Liver (tissue), 9 donors: ENCODE measurements around the gene SFT2D1. TPM values are rescaled to one million over a fixed set of nuclear protein-coding genes. Genes with fewer than 3 reads are reported as not detected.

Experiments used
- DNase-seq: peaks from one replicate; pipeline ENCODE4 v3.0.0-alpha.2; 2017; ENCODE audit warnings: low spot score
- H3K27ac ChIP-seq, 2 donors: one replicate each; pipeline ENCODE4 v1.7.0; 2013; ENCODE audit warnings: inconsistent platforms in 2 of 2, low read length in 2 of 2, control low read depth in 1 of 2, low read depth in 1 of 2, mild to moderate bottlenecking in 1 of 2
- H3K27me3 ChIP-seq, 4 donors: one replicate each; pipeline versions ENCODE4 v1.6.1 to v1.7.0; 2013; ENCODE audit warnings: low read length in 3 of 4, inconsistent platforms in 1 of 4, mild to moderate bottlenecking in 1 of 4, moderate library complexity in 1 of 4; ENCODE audit not compliant: control insufficient read depth in 4 of 4, insufficient read depth in 4 of 4
- H3K36me3 ChIP-seq, 4 donors: one replicate each; pipeline versions ENCODE4 v1.6.1 to v1.7.0; 2013; ENCODE audit warnings: low read length in 3 of 4, mild to moderate bottlenecking in 3 of 4, low read depth in 1 of 4, moderate library complexity in 1 of 4; ENCODE audit not compliant: control insufficient read depth in 4 of 4, insufficient read depth in 3 of 4
- H3K4me1 ChIP-seq, 4 donors: one replicate each; pipeline versions ENCODE4 v1.6.1 to v1.7.0; 2013; ENCODE audit warnings: low read length in 3 of 4, mild to moderate bottlenecking in 3 of 4, moderate library complexity in 1 of 4; ENCODE audit not compliant: control insufficient read depth in 4 of 4, insufficient read depth in 4 of 4
- H3K4me3 ChIP-seq, 3 donors: one replicate each; pipeline versions ENCODE4 v1.6.1 to v1.7.0; 2013; ENCODE audit warnings: low read length in 3 of 3, control low read depth in 1 of 3, low read depth in 1 of 3, mild to moderate bottlenecking in 1 of 3
- H3K9ac ChIP-seq, 2 donors: one replicate each; pipeline ENCODE4 v1.7.0; 2013; ENCODE audit warnings: low read length in 2 of 2, mild to moderate bottlenecking in 2 of 2, moderate library complexity in 2 of 2, control low read depth in 1 of 2, low read depth in 1 of 2
- H3K9me3 ChIP-seq, 4 donors: one replicate each; pipeline versions ENCODE4 v1.6.1 to v1.7.0; 2013; ENCODE audit warnings: low read length in 3 of 4; ENCODE audit not compliant: control insufficient read depth in 4 of 4
- CTCF ChIP-seq: fragments of 150-350 bp; IDR thresholded peaks from 2 replicates; pipeline ENCODE4 v1.5.1; 2017; ENCODE audit warnings: improper control_type of control experiment, low read depth, low read length; ENCODE audit not compliant: missing input control
- EGR1 ChIP-seq, 2 donors: IDR thresholded peaks; 2 replicates each; pipeline ENCODE4 v1.6.1; 2016 to 2018; ENCODE audit warnings: antibody characterized with exemption in 2 of 2, low read depth in 2 of 2
- FOXA2 ChIP-seq: IDR thresholded peaks from 2 replicates; pipeline ENCODE4 v1.6.1; 2016; ENCODE audit warnings: antibody characterized with exemption
- HNF4G ChIP-seq: IDR thresholded peaks from 2 replicates; pipeline ENCODE4 v1.6.1; 2016; ENCODE audit warnings: antibody characterized with exemption
- NR2F2 ChIP-seq: IDR thresholded peaks from 2 replicates; pipeline ENCODE4 v1.6.1; 2016; ENCODE audit warnings: antibody characterized with exemption
- RAD21 ChIP-seq, 2 donors: IDR thresholded peaks; 2 replicates each; pipeline ENCODE4 v1.6.1; 2016; ENCODE audit warnings: antibody characterized with exemption in 2 of 2, mild to moderate bottlenecking in 2 of 2
- REST ChIP-seq: IDR thresholded peaks from 2 replicates; pipeline ENCODE4 v1.6.1; 2016; ENCODE audit warnings: antibody characterized with exemption, mild to moderate bottlenecking
- RXRA ChIP-seq, 2 donors: IDR thresholded peaks; 2 replicates each; pipeline ENCODE4 v1.6.1; 2017 to 2018; ENCODE audit warnings: antibody characterized with exemption in 2 of 2, mild to moderate bottlenecking in 1 of 2
- SP1 ChIP-seq: IDR thresholded peaks from 2 replicates; pipeline ENCODE4 v1.6.1; 2018; ENCODE audit warnings: antibody characterized with exemption, mild to moderate bottlenecking
- TAF1 ChIP-seq: conservative IDR thresholded peaks from 2 replicates; pipeline ENCODE4 v1.6.1; 2016; ENCODE audit warnings: antibody characterized with exemption, mild to moderate bottlenecking
- YY1 ChIP-seq: IDR thresholded peaks from 2 replicates; pipeline ENCODE4 v1.6.1; 2016; ENCODE audit warnings: antibody characterized with exemption, mild to moderate bottlenecking
- WGBS: extraction: QIAGEN DNeasy Blood & Tissue Kit; methylation state at CpG from one replicate; pipeline ENCODE4 v1.1.7; 2013; 5-methylcytosine and 5-hydroxymethylcytosine counted together
- polyA plus RNA-seq, 2 donors: library from polyadenylated mRNA; stranded (reverse) in 1 of 2; unstranded in 1 of 2; fragments of 200-250 nt in 1 of 2; fragments of >200 nt in 1 of 2; fragmentation: Nextera tagmentation in 1 of 2; extraction: Ambion mirVana in 1 of 2; gene quantifications; one replicate each; pipeline versions ENCODE4 v1.2.1 to v1.2.3, GENCODE V29; 2013 to 2015
- total RNA-seq, 2 donors: library from RNA; depleted of rRNA; stranded (reverse); fragments of >200 nt; gene quantifications; one replicate each; pipeline ENCODE4 v1.2.3, GENCODE V29; 2014
- donor health status: healthy.
- donor health status: healthy.
- donor health status: healthy.
- donor health status: healthy.
- donor health status: healthy.

SFT2D1 gene
- total and polyA plus RNA-seq, 4 donors, result 9.5 to 16.6 (median 15.2) TPM

DNA sequence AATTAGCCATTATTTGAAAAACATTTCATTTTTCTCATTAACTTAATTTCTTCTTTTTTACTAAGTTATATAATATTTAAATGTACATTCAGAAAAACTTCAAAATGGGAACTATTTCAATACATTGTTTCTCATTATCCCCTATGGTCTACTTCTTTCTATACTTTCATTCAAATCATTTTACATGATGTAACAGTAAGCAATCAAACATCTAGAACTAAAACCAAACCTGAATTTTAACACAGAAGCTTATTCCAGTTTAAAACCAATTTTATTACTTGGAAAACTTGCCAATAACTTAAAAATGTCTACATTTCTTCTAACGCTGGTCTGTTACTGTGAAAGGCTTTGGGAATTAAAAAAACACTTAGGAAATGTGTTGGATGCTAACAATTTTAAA lies 29.5 kb downstream of the SFT2D1 start (continued):
- TF ChIP-seq REST, result no peak
- TF ChIP-seq RXRA (IDR thresholded peaks at IDR 0.05), result no peak
- no peak for TF ChIP-seq TAF1
- TF ChIP-seq CTCF, result no peak

- no peaks in the 10 kb centered on the region for H3K36me3 ChIP-seq
- DNase-seq, result no peak
- 95% methylated on average over 12 of the region's 12 CpGs for WGBS
- peaks cover 13 to 32% (median 17%) of the 10 kb centered on the region in 4 donors for H3K4me1 ChIP-seq
- no peak for TF ChIP-seq RAD21 (IDR thresholded peaks at IDR 0.05)
- no peak for TF ChIP-seq YY1
- no peak for TF ChIP-seq SP1
- TF ChIP-seq CTCF, result no peak
- H3K4me3 ChIP-seq, result no peak overlapping the region
- no peaks in the 10 kb centered on the region for H3K27me3 ChIP-seq
- H3K9ac ChIP-seq, result no peak overlapping the region
- no peaks in the 10 kb centered on the region for H3K9me3 ChIP-seq
- no peak overlapping the region for H3K27ac ChIP-seq
Measured at GRCh38 chr6:166310634-166311033, 31.7 kb downstream of the SFT2D1 start.

DNA sequence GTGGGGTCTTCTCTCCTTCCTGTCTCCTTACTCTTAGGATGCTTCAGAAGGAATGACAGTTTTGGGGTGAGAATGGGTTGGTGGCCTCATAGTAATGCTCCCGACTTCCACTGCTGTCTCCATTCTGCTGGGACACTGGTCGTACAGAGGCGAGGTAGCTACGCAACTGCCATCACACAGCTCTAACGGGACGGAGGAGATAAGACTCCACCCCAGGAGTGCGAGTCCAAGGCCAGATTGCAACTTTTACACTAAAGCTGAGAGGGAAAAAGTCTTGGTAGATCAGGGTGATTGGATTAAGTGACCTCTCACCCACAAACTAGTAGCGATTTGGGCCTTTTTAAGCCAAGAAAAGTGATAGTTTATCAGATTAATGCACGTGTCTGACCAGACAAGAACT lies 32.4 kb downstream of the SFT2D1 start:
- Histone ChIP-seq H3K9me3 (no peaks in the 10 kb centered on the region), H3K27me3 (no peaks in the 10 kb centered on the region), H3K27ac (no peak overlapping the region), H3K4me3 (no peak overlapping the region), H3K4me1 (peaks cover 13 to 33% (median 17%) of the 10 kb centered on the region in 4 donors), H3K9ac (no peak overlapping the region), H3K36me3 (no peaks in the 10 kb centered on the region)
- TF ChIP-seq FOXA2, result no peak
- TF ChIP-seq REST, result no peak
- no peak for TF ChIP-seq HNF4G
- TF ChIP-seq NR2F2, result no peak
- TF ChIP-seq YY1, result no peak
- TF ChIP-seq CTCF, result no peak
- no peak for TF ChIP-seq EGR1 (IDR thresholded peaks at IDR 0.05; ENCODE audit: low read depth in 2 of 2)
- 87% methylated on average over 9 of the region's 9 CpGs for WGBS
- no peak for DNase-seq
